GM12878 (cell line): Measurements from ENCODE around the gene GPI. TPM values are rescaled to one million over a fixed set of nuclear protein-coding genes. Genes with fewer than 3 reads are reported as not detected.

Source experiments
- ATAC-seq: fragments of 200-7000 bp; cut with Tn5 transposase; 3 replicates; pipeline ENCODE4 v1.9.1; 2020; ENCODE audit warnings: mild to moderate bottlenecking, moderate library complexity
- BruUV-seq: library from RNA; stranded (reverse); fragments of 400-500 nt; replicated peaks from 2 replicates; lab custom pipeline; 2021; lab: Mats Ljungman, UMichigan
- CTCF ChIA-PET: fragments of 300-600 bp; sonication (Branson Sonifier 250); formaldehyde crosslinking; extraction: SDS; loops from one replicate; lab custom pipeline; 2021; ENCODE audit warnings: inconsistent platforms; lab: Yijun Ruan, JAX
- POLR2A ChIA-PET: fragments of 350-600 bp; formaldehyde crosslinking; extraction: SDS; loops from one replicate; lab custom pipeline; 2021; ENCODE audit warnings: inconsistent platforms; lab: Charles Lee
- RAD21 ChIA-PET: fragments of 300-600 bp; sonication (Branson Sonifier 250); formaldehyde crosslinking; loops from one replicate; lab custom pipeline; 2023; ENCODE audit warnings: antibody characterized with exemption; ENCODE audit not compliant: unreplicated experiment; lab: Charles Lee
- SMC1A ChIA-PET: fragments of 300-600 bp; sonication (Branson Sonifier 250); formaldehyde crosslinking; loops from one replicate; lab custom pipeline; 2023; ENCODE audit not compliant: unreplicated experiment, uncharacterized antibody; lab: Charles Lee
- DNase-seq: peaks from one replicate; pipeline ENCODE4 v3.0.0-alpha.2; 2011; ENCODE audit warnings: low read depth, low spot score
- FAIRE-seq: peaks from 3 replicates; lab custom pipeline; 2011; peaks lifted over from hg19 to GRCh38; lab: Jason Lieb, UNC
- H2AFZ ChIP-seq: 2 replicates; pipeline ENCODE4 v1.6.0; 2011; ENCODE audit warnings: low read depth, low read length, control low read depth; ENCODE audit not compliant: control insufficient read depth
- H3K27ac ChIP-seq: 2 replicates; pipeline ENCODE4 v1.5.1; 2011; ENCODE audit warnings: control low read depth; ENCODE audit not compliant: control insufficient read depth, insufficient read depth
- H3K27me3 ChIP-seq, 2 experiments: replicated peaks in 1 of 2; 2 replicates each; pipeline versions ENCODE4 v1.6.0 to v1.6.1; 2011; ENCODE audit warnings: low read length in 1 of 2; ENCODE audit not compliant: control insufficient read depth in 2 of 2, insufficient read depth in 2 of 2
- H3K36me3 ChIP-seq, 2 experiments: 2 replicates each; pipeline ENCODE4 v1.5.1; 2011; ENCODE audit warnings: low read length in 1 of 2; ENCODE audit not compliant: control insufficient read depth in 2 of 2, insufficient read depth in 2 of 2
- H3K4me1 ChIP-seq: 2 replicates; pipeline ENCODE4 v1.6.1; 2011; ENCODE audit warnings: mild to moderate bottlenecking, low read length, moderate library complexity, mixed read lengths; ENCODE audit not compliant: control insufficient read depth, insufficient read depth
- H3K4me2 ChIP-seq: 2 replicates; pipeline ENCODE4 v1.6.0; 2011; ENCODE audit warnings: control low read depth; ENCODE audit not compliant: control insufficient read depth, insufficient read depth
- H3K4me3 ChIP-seq: fragments of 200-600 bp; sonication (generic); 2 replicates; pipeline ENCODE4 v1.5.1; 2016
- H3K79me2 ChIP-seq: 2 replicates; pipeline ENCODE4 v1.6.0; 2011; ENCODE audit warnings: low read length; ENCODE audit not compliant: control insufficient read depth, insufficient read depth
- H3K9ac ChIP-seq: 2 replicates; pipeline ENCODE4 v1.8.0; 2011; ENCODE audit warnings: low read length, control low read depth, mixed read lengths; ENCODE audit not compliant: control insufficient read depth, insufficient read depth
- H3K9me3 ChIP-seq: replicated peaks from 3 replicates; pipeline ENCODE4 v1.5.1; 2011; ENCODE audit warnings: mild to moderate bottlenecking, low read length; ENCODE audit not compliant: control insufficient read depth, insufficient read depth
- H4K20me1 ChIP-seq: 2 replicates; pipeline ENCODE4 v1.6.0; 2011; ENCODE audit not compliant: control insufficient read depth, insufficient read depth
- FOS ChIP-seq: IDR thresholded peaks from 3 replicates; pipeline ENCODE4 v1.6.1; 2011; ENCODE audit warnings: borderline replicate concordance; ENCODE audit not compliant: insufficient read length; ENCODE audit errors: extremely low read depth
- PAX8 ChIP-seq: fragments of 450-650 bp; IDR thresholded peaks from 2 replicates; pipeline ENCODE4 v1.6.1; 2017; ENCODE audit warnings: mild to moderate bottlenecking, moderate library complexity
- PBX3 ChIP-seq: IDR thresholded peaks from 2 replicates; pipeline ENCODE4 v1.6.1; 2011; ENCODE audit warnings: mild to moderate bottlenecking, low read depth, low read length, moderate library complexity; ENCODE audit not compliant: insufficient replicate concordance
- RAD51 ChIP-seq: fragments of 450-650 bp; IDR thresholded peaks from 2 replicates; pipeline ENCODE4 v1.6.1; 2016; ENCODE audit warnings: moderate library complexity, mild to moderate bottlenecking, inconsistent platforms
- TARDBP ChIP-seq: IDR thresholded peaks from 2 replicates; pipeline ENCODE4 v1.6.1; 2016; ENCODE audit warnings: borderline replicate concordance
- WGBS: methylation state at CpG from one replicate; pipeline ENCODE4 v1.1.6; 2016; ENCODE audit warnings: low lambda C conversion rate; ENCODE audit not compliant: insufficient replicate concordance, insufficient coverage; ENCODE audit errors: missing lambda C conversion rate; 5-methylcytosine and 5-hydroxymethylcytosine counted together
- in situ Hi-C: fragments of 300-500 bp; cut with MboI; formaldehyde crosslinking; loops from 9 replicates; pipeline ENCODE4 v1.14.3; 2018; ENCODE audit warnings: mixed read lengths
- intact Hi-C: fragments of 100-400 bp; cut with micrococcal nuclease; formaldehyde crosslinking; loops from one replicate; pipeline ENCODE4 v1.14.2; 2022; ENCODE audit not compliant: unreplicated experiment
- polyA plus RNA-seq, 11 experiments: library from polyadenylated mRNA; depleted of rRNA in 4 of 11; unstranded in 6 of 11; stranded (reverse) in 5 of 11; fragments of >200 nt; fragmentation: Nextera tagmentation in 4 of 11; fragmentation: Illumina TruSeq in 1 of 11; extraction: Ambion mirVana in 4 of 11; extraction: Trizol in 1 of 11; gene quantifications; 1 replicate in 1 of 11; 2 replicates in 10 of 11; pipeline versions ENCODE4 v1.2.1 to v1.2.3, GENCODE V29; 2011 to 2016; ENCODE audit warnings: inconsistent platforms in 2 of 11, missing spikeins in 2 of 11, low read depth in 1 of 11
- total RNA-seq, 4 experiments: library from RNA; depleted of rRNA in 3 of 4; stranded (reverse); fragments of >200 nt in 3 of 4; fragmentation: Illumina TruSeq in 1 of 4; extraction: Trizol in 1 of 4; gene quantifications; 2 replicates each; pipeline versions ENCODE4 v1.2.1 to v1.2.3, GENCODE V29; 2013 to 2021
- TF ChIP-seq, protein P1 (sequence below): fragments of 450-650 bp; IDR thresholded peaks from 2 replicates; pipeline ENCODE4 v1.6.1; 2016; ENCODE audit warnings: mild to moderate bottlenecking, moderate library complexity, borderline replicate concordance
- TF ChIP-seq, protein P2 (sequence below): IDR thresholded peaks from 2 replicates; pipeline ENCODE4 v1.6.1; 2011; ENCODE audit warnings: low read depth, mild to moderate bottlenecking, low read length, moderate library complexity, borderline replicate concordance; ENCODE audit errors: extremely low read depth

The GPI gene
- total and polyA plus RNA-seq, 10 of the 15 experiments (the other 5 are each of a cell fraction or from before 2014, with no cell fraction given) = 124 to 400 (median 190) TPM

DNA sequence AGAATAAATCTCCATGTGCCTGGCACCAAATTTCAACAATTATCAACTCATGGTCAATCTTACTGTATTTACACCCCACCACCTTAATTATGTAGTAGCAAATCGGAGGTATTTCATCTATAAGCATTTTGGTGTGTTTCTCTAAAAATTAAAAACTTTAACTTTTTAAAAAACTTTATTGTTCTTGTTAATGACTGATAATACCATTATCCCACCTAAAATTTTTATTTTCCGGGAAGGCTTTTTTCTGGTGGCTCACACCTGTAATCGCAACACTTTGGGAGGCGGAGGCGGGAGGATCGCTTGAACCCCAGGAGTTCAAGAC is 38.8 kb downstream of the GPI start:
- no peaks in the 10 kb centered on the region for H3K27me3 ChIP-seq
- ChIA-PET CTCF (interaction anchor here (0.7 kb wide), 1 partner anchor 97 kb away, joined by 3 read pairs; no protein-coding TSS in a partner anchor), POLR2A (interaction anchor here (0.7 kb wide), 1 partner anchor 44 kb away, joined by 8 read pairs; no protein-coding TSS in a partner anchor), SMC1A (no interaction called here), RAD21 (no interaction called here)
- intact Hi-C loops = loop anchor here (2.0 kb wide), 1 partner anchor 25 kb away; the partner anchor contains the start of gene UBA2
- BruUV-seq = no TSS peak
- peak overlapping the region; percentile 36 for H3K4me2 ChIP-seq
- H3K79me2 ChIP-seq = peaks cover 14% of the 10 kb centered on the region
- H3K4me3 ChIP-seq = peak overlapping the region; percentile 77
- no peaks in the 10 kb centered on the region for H3K9me3 ChIP-seq
- 37% methylated on average over 6 of the region's 6 CpGs for WGBS
- no peak for TF ChIP-seq FOS
- TF ChIP-seq, protein P1, sequence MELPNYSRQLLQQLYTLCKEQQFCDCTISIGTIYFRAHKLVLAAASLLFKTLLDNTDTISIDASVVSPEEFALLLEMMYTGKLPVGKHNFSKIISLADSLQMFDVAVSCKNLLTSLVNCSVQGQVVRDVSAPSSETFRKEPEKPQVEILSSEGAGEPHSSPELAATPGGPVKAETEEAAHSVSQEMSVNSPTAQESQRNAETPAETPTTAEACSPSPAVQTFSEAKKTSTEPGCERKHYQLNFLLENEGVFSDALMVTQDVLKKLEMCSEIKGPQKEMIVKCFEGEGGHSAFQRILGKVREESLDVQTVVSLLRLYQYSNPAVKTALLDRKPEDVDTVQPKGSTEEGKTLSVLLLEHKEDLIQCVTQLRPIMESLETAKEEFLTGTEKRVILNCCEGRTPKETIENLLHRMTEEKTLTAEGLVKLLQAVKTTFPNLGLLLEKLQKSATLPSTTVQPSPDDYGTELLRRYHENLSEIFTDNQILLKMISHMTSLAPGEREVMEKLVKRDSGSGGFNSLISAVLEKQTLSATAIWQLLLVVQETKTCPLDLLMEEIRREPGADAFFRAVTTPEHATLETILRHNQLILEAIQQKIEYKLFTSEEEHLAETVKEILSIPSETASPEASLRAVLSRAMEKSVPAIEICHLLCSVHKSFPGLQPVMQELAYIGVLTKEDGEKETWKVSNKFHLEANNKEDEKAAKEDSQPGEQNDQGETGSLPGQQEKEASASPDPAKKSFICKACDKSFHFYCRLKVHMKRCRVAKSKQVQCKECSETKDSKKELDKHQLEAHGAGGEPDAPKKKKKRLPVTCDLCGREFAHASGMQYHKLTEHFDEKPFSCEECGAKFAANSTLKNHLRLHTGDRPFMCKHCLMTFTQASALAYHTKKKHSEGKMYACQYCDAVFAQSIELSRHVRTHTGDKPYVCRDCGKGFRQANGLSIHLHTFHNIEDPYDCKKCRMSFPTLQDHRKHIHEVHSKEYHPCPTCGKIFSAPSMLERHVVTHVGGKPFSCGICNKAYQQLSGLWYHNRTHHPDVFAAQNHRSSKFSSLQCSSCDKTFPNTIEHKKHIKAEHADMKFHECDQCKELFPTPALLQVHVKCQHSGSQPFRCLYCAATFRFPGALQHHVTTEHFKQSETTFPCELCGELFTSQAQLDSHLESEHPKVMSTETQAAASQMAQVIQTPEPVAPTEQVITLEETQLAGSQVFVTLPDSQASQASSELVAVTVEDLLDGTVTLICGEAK = peak; percentile 92
- TF ChIP-seq PAX8 = 0 out of 2 replicates have a peak, but pooled peaks have one; percentile 69
- TF ChIP-seq, protein P2, sequence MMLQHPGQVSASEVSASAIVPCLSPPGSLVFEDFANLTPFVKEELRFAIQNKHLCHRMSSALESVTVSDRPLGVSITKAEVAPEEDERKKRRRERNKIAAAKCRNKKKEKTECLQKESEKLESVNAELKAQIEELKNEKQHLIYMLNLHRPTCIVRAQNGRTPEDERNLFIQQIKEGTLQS = no peak
- 0 out of 2 replicates have a peak, but pooled peaks have one; percentile 24 for TF ChIP-seq RAD51
- no peak for TF ChIP-seq TARDBP
- TF ChIP-seq PBX3 = no peak
- FAIRE-seq = no peak
- no peak for DNase-seq
- H3K36me3 ChIP-seq = peaks cover 14 to 17% of the 10 kb centered on the region in 2 experiments
- no peak; the same call in 2 of the 3 replicates for ATAC-seq
- in situ Hi-C loops = no loop called here
- H4K20me1 ChIP-seq = no peaks in the 10 kb centered on the region
- H3K27ac ChIP-seq = peak overlapping the region; percentile 36; the same call in 1 of the 2 replicates
- H3K9ac ChIP-seq = peak overlapping the region; percentile 70; the same call in 1 of the 2 replicates
- peak overlapping the region; percentile 96 for H2AFZ ChIP-seq
- peaks cover 5% of the 10 kb centered on the region for H3K4me1 ChIP-seq
